Measurements from ENCODE around the gene AGFG2.

AGFG2 gene

DNA sequence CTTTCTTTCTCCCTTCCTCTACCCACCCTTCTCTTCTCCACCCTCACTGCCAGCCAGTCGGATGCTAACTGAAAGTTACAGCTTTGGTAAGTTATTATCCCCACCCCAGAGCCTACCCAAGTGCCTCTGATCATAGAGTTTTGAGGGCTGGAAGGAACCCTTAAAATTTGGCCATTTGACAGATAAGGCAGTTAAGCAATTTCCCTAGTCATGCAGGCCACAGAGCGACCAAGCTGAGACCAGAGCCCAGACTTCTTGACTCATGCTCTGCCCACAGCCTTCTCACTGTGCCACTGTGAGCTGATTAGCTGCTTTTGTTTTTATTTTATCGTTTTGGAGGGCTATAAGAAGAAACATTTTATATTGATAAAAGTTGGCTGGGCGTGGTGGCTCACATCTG is 17.5 kb downstream of the AGFG2 start:
- no peak for DNase-seq

DNA sequence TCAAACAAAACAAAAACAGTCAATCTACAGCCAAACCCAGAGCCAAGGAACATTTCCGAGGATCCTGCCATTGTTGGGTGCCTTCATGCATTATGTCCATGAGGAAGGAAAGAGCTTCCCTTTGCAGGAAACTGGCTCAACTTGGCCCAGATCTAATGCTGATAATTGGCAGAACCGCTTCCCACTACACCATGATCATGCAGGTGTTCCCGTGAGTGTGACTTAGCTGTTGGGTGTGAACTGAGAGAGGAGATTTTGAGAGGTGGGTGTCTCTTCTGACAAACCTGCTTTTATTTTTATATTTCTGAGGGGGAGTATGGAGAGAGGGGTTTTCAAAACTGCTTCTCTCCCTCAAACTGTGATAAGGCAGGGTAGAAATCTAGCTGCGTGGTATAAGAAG is 20.1 kb downstream of the AGFG2 start:
- H3K4me3 ChIP-seq (ENCODE audit: low read depth, low read length): no peak overlapping the region
- no peaks in the 10 kb centered on the region for H3K9me3 ChIP-seq (ENCODE audit: severe bottlenecking)
- DNase-seq: no peak
- H3K36me3 ChIP-seq: peaks cover 8% of the 10 kb centered on the region
- H3K27ac ChIP-seq: no peak overlapping the region
- TF ChIP-seq, protein P1, sequence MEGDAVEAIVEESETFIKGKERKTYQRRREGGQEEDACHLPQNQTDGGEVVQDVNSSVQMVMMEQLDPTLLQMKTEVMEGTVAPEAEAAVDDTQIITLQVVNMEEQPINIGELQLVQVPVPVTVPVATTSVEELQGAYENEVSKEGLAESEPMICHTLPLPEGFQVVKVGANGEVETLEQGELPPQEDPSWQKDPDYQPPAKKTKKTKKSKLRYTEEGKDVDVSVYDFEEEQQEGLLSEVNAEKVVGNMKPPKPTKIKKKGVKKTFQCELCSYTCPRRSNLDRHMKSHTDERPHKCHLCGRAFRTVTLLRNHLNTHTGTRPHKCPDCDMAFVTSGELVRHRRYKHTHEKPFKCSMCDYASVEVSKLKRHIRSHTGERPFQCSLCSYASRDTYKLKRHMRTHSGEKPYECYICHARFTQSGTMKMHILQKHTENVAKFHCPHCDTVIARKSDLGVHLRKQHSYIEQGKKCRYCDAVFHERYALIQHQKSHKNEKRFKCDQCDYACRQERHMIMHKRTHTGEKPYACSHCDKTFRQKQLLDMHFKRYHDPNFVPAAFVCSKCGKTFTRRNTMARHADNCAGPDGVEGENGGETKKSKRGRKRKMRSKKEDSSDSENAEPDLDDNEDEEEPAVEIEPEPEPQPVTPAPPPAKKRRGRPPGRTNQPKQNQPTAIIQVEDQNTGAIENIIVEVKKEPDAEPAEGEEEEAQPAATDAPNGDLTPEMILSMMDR (IDR thresholded peaks at IDR 0.05; ENCODE audit: low read depth, low read length): no peak
- H3K27me3 ChIP-seq (ENCODE audit: insufficient read depth, low read depth, severe bottlenecking): no peaks in the 10 kb centered on the region

More for the DNA sequence above, 17.5 kb downstream of the AGFG2 start:
- Histone ChIP-seq H3K4me3 (ENCODE audit: low read depth, low read length) (no peak overlapping the region), H3K36me3 (peaks cover 10% of the 10 kb centered on the region), H3K27me3 (ENCODE audit: insufficient read depth, low read depth, severe bottlenecking) (no peaks in the 10 kb centered on the region), H3K9me3 (ENCODE audit: severe bottlenecking) (no peaks in the 10 kb centered on the region), H3K27ac (no peak overlapping the region)
- TF ChIP-seq, protein P1 (IDR thresholded peaks at IDR 0.05; ENCODE audit: low read depth, low read length): no peak

DNA sequence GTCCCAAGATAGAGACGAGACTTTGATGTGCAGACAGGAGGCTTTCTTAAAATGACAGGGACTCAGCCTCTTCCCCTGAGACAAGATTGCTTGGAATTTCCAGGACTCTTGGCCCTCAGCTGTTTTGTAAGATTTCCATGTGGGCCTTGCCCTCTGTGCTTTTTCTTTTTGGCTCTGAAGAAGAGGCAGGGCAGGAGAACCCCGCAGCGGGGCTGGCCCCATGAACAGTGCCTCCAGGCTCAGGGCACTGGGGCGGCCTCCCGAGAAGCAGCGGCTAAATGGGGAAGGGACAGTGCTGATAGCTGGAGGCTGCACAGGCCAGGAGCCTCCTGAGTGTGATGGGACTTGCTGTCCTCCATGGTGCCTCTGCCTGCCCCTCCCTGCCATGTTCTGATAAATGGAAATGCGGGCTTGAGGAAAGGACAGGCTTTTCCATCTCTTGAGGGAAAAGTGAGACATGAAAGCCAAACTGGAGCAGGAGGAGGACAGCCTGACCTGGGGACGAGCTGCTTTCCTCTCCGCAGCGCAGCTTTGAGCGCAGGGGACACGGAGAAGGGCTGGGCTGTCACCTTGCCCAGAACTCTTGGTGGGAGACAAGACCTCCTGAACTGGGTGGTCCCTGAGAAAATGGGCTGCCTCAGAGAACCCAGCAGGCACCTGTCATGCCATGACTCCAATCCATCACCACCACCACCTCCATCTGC is 22.6 kb downstream of the AGFG2 start:
- Histone ChIP-seq H3K27ac (no peak overlapping the region), H3K36me3 (peaks cover 2% of the 10 kb centered on the region; the same call in 1 of the 2 replicates), H3K27me3 (ENCODE audit: insufficient read depth, low read depth, severe bottlenecking) (no peaks in the 10 kb centered on the region), H3K9me3 (ENCODE audit: severe bottlenecking) (no peaks in the 10 kb centered on the region), H3K4me3 (ENCODE audit: low read depth, low read length) (no peak overlapping the region)
- TF ChIP-seq, protein P1 (IDR thresholded peaks at IDR 0.05; ENCODE audit: low read depth, low read length): no peak
- DNase-seq: no peak

DNA sequence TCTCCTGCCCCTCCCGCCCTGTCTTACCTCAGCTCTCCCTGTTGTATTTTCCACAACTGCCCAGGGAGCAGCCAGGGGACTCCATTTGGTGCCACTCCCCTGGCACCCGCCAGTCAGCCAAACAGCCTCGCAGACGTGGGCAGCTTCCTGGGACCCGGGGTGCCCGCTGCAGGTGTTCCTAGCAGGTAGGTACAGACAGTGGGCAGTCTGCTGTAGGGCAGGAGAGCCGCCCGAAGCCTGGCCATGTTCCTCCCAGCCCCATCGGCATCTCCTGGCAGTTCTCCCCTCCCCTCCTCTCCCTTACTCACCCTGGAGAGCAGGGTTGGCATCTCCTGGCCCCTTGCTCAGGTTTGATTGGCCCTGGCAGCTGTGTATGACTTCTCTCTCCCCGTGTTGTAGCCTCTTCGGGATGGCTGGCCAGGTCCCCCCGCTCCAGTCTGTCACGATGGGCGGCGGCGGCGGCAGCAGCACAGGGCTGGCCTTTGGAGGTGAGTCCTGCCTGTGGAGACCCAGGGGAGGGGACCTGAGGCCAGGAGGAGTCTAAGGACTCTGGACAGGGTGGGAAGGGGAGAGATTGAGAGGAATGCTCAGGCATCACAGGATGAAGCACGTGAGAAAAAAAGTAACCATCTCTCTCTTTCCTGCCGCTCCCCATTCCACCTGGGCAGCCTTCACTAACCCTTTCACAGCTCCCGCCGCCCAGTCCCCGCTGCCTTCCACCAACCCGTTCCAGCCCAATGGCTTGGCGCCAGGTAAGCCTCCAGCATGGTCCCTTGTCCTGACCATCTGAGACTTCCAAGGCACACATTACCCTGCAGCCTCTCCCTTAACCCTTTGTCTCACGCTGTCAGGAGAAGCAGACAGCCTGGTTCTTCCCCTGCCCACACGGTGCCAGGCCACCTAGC is 23.4 kb downstream of the AGFG2 start:
- H3K9me3 ChIP-seq (ENCODE audit: severe bottlenecking): no peaks in the 10 kb centered on the region
- TF ChIP-seq, protein P1 (IDR thresholded peaks at IDR 0.05; ENCODE audit: low read depth, low read length): no peak
- H3K36me3 ChIP-seq: peaks cover 2% of the 10 kb centered on the region; the same call in 1 of the 2 replicates
- H3K4me3 ChIP-seq (ENCODE audit: low read depth, low read length): no peak overlapping the region
- no peak for DNase-seq
- H3K27ac ChIP-seq: no peak overlapping the region
- H3K27me3 ChIP-seq (ENCODE audit: insufficient read depth, low read depth, severe bottlenecking): no peaks in the 10 kb centered on the region

DNA sequence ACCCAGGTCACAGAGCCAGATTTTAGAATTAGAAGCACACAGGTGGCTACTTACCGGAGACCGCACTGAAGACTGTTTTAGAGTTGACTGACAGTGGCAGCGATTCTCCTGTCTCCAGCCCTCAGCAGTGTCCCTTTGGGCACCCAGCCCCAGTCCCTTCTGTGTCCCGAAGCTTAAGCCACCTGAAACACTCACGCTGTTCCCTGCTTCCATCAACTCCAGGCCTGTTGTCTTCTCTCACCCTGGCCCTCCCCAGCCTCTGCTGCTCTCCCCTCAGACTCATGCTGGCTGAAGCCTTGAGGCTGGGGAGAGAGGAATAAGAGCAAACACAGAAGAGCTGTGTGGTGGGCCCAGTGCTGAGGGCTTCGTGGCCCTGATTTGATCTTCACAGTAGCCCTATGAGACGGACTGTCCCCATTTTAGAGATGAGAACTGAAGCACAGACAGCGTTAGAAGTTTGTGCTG is 24.1 kb downstream of the AGFG2 start:
- H3K27ac ChIP-seq: no peak overlapping the region
- H3K36me3 ChIP-seq: peaks cover 2% of the 10 kb centered on the region; the same call in 1 of the 2 replicates
- H3K27me3 ChIP-seq (ENCODE audit: insufficient read depth, low read depth, severe bottlenecking): no peaks in the 10 kb centered on the region
- no peak overlapping the region for H3K4me3 ChIP-seq (ENCODE audit: low read depth, low read length)
- TF ChIP-seq, protein P1 (IDR thresholded peaks at IDR 0.05; ENCODE audit: low read depth, low read length): no peak
- DNase-seq: no peak
- no peaks in the 10 kb centered on the region for H3K9me3 ChIP-seq (ENCODE audit: severe bottlenecking)
